NCI-H2196 treated with DMSO at 0.1 percent for 48 hours (cell line): ENCODE results near the gene MBNL2.

Experiments used
- DNase-seq: peaks from one replicate; lab custom pipeline; 2025; ENCODE audit not compliant: unreplicated experiment; lab: John Stamatoyannopoulos, UW

Gene MBNL2

DNA sequence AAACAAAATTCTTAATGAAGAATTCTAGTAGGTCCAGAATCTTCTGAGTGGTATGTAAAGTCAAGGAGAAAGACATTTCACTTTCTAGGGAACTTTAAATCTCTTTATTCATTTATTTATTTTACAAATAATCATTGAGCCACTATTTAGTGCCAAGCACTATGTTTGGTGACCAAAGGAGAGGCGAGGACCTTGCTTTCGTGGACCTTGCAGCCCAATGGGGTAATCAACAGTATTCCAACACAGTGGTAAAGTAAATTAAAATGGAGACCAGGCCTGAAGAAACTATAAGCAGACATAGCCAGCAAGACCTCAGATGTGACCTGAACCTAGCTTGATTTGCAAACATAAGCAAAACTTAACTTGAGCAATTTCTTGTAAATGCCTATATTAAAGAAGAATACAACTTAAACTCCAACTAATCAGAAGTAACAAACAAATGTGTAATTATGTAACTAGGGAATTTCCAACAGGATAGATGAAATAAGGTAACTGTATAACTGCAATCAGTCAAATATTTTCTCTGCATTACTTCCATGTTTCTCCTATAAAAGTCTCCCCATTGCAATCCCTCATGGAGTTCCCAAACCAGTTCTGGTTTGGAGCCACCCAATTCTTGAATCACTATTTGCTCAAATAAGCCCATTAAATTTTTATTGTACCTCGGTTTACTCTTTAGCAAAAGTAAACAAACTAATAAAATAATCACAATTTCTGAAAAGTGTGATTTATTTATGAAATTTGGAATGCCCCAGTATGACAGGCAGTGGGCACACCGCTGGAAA is 67.6 kb downstream of the MBNL2 start:
- no peak for DNase-seq

DNA sequence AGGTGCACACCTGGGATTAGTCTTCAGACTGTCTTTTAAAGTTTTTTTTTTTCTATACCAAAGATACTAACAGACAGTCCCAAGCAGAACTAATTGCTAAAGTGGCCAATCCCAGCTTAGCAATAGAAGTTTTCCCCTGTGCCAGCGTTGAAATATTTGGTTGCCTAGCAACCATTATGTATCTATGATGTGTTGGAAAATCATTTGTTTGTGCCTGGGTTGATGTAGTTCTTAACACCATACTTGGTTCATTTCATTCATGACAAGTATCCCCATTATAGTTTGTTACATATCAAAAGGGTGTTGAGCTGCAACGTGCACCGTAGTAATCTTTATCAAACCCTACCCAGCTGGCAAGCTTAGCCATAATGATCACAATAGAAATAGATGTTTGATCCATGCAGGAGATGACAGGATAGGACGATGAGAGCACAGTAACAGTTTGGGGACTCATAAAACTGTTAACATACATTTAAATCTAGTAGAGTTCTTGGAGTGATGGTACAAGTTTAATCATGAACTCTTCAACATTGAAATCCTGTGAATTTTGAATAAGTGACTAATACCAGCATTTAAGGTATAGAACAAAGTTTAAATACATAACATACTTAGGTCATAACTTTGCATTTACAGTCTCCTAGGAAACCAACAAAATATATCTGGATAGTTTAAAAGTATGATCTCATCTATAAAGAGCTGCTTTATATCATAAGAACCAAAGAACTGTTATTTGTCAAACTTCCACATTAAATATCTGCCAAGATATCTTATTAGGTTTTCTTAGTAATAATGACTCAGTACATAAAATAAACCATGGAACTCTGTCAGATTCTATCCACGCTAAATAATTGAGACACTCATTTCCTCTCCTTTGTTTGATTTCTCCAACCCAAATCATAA is 73.4 kb downstream of the MBNL2 start:
- no peak for DNase-seq

DNA sequence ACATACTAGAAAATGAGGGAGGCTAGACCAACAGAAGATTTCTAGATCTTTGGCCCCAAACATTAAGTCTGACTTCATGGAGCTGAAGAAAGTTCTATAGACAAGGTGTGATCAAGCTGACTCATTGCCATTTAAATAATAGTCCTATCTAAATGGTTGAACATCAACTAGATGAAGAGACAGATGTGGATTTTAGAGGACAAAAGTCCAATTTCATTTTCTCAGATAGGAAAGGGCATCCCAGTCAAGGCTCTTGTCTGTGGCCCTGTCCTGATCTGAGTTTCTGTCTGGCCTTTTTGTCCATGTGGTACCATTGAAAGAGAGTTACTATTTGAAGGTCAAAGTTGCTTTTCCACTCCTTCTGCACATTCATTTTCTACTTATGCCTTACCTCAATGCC is 74.6 kb downstream of the MBNL2 start:
- no peak for DNase-seq

DNA sequence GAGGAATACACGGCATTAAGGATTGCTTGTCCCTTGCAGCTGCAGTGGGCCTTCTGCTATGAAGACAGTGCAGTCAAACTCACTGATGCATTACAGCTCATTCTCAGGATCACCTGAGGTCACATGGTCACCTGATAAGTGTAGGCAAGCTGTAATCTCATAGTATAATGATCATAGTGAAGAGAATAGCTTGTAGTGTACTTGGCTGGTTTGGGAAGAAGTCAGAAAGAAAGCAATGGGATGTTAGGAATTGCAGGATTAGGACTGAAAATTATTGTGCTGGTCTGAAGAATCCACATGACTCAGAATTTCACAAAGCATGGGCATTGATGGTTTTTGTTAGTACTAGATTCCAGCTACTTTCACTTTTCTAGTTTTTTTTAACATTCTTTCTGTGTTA is 76.7 kb downstream of the MBNL2 start:
- DNase-seq = no peak

DNA sequence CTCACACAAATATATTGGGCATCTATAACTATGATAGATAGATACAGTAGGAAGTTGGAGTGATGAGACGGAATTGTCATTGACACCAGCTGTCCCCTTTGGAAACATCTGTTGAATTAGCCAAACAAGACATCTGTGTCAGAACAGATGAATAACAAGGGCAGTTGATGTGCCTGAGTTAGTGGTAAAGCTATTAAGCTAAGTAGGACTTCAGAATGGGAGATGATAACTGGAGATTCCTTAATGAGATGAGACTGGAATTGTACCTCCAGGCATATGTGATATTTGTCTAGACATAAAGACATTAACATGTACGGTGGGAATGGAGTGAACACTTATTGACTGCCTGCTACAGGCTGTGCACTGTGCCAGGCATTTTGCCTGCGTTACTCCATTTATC is 78.7 kb downstream of the MBNL2 start:
- no peak for DNase-seq

DNA sequence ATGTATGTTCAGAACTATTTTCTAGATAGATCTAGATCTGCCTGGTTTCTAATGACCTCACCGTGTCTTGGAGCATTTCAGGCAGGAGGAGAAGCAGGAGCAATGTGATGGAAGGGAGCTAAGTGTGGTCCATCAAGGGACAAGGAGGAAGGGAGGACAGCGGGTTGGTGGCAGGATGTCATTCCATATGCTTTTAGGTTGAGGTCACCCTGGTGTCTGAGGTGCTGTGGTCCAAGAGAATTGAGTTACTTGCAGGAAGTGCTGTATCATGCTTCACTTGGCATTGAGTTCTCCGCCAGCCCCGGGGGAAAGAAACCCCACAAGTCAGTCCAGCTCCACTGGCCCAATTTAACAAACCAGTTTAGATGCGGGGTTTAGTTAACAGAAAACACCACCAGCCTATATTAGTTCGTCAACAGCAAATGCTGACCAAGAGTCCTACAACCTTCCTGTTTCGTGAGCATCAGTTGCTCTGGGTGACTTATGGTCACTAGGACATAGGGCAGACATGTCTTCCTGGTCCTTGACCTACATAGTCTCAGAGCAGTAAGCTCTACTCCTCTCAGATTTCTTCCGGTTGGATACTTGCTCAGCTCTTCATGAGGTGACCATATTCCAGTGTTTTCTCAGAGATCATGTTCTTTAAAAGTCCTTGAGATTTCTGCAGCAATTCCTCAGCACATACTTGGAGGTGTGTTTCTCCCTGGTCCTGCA is 79.4 kb downstream of the MBNL2 start:
- no peak for DNase-seq

DNA sequence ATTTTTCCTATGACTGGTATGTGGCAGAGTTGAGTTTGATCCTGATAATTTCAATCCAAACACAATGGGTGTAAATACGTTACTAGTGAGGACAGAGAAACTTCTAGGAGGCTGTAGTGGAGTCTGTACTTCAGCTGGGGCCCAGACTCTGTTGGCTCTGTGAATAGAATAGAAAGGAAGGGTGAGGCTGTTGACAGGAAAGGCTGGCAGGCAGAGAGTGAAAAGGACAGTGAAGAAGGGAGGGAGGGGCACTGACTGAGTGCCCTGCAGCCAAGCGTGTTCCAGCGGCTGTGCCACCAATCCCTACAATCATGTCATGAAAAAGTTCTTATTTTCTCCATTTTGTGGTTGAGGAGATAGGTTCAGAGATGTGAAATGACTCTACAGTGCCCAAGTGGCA is 80.5 kb downstream of the MBNL2 start:
- DNase-seq = no peak

DNA sequence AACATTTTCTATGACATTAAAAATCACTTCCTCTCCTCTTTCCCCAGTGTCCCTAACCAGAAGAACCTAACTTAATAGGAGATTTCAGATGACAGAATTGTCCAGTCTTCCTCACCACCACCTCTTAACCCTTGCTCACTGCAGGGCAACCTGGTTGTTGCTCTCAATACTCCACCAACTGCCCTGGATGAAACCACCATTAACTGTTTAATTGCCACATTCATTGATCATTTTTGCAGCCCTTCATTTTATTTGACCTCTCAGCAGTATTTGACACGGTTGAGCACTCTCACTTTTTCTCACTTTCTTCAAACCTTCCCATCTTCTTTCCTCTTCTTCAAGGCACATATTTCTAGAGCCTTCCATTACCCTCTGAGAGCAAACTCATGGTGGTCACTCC is 84.0 kb downstream of the MBNL2 start:
- no peak for DNase-seq

DNA sequence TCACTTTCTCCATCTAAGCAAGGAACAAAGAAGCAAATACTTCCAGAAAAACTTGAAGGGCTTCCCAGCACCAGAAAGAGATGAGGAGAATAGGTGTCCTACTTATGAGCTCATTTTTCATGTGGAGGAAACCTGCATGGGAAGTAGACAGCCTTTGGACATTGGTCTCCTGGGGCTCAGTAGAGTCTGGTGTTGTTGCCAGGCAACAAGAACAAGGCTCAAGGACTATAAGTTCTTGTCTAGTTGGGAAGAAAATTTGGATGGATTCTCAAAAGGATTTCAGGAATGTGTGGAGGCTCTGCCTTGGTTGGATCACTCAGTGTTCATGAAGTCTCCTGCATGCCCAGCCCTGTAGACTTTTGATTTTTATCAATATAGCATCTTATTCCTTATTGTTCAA is 84.5 kb downstream of the MBNL2 start:
- no peak for DNase-seq

DNA sequence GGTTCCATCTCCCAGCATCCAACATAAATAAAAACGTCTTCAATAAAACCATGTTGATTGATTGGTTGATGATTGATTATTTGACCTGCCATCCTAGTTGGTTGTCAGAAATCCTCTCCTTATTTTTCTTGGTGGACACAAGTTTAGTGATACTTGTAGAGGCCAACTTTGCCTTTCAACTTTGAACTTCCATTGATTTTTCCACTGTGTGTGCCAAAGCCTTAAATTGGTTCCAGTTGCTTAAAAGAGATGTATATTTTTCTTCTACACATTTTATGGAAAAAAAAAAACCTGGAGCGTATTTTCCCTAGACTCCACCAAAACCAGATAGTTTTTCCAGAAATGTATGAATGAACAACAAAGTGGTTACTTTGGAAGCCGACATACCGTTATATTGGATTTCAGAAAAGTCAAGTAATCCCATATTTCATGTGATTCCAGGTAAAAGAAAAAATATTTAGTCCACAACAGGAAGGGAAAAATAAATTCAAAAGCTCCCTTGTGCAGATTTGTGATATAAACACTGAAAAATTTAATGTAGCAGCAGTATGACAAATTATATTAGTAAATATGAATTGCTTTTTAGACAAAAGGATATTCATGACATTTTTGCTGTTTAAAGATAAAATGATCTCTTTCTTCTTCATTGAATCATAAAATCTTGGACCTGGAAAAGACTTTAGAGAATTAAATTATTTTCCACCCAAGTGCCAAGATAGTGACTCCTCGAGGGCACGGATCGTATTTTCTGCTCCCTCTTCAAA is 85.2 kb downstream of the MBNL2 start:
- no peak for DNase-seq

DNA sequence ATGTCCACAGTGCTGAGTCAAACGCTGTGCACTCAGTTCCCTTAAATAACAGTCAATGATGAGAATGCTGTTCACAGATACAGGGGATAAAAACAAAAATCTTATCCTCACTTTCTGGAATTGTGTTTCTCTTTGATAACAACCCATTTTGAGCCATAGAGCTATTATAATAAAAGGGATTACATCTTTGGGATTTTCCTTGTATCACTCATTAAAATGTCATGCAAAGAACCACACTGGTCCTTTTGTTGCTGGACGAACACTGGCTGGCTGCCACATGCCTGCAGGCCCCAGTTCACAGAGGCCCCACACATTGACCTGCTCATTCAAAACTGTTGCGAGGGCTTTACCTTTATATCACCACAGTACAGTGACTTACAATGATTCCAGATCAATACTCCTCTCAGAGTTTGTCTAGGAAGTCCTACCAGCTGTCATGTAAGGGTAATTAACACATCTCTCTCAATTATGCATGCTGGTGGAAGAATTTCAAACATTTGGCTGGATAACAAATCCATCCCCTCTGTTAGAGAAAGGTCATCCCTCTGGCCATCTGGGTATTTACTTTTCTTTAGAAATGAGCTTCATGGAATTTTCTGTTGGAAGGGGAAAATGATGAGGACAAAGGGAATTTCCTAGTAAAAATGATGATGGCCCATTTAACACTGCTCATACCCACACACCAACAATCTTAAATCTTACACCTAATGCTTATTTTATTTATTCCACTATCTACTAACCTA is 85.9 kb downstream of the MBNL2 start:
- DNase-seq = no peak

DNA sequence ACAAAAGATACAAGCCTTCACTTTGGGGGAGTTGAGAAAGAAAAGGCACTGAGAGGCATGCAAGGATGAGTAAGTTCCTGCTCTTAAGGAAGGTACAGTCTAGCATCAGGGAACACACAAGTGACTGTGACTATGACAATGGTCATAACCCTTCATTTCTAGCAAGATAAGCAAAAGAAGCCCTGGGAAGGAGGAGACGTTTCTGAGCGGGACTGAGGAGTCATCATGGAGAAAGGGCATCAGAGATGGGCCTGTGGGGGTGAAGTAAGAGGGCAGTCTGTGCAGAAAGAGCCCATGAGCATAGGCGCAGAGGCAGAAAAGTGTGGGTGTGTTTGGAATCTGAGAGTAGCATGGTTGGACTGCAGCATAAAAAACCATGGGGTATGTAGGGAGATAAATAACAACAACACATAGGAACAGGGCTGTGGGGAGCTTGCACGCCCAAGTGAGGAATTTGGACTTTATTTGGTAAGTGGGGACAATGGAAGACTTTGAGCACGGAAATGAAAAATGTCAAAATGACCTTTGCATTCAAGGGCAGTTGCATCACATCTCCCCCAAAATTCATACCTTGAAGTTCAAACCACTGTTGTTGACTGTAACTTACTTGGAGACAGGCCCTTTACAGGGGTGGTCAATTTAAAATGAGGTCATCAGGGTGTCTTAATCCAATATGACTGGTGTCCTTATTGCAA is 86.7 kb downstream of the MBNL2 start:
- no peak for DNase-seq

DNA sequence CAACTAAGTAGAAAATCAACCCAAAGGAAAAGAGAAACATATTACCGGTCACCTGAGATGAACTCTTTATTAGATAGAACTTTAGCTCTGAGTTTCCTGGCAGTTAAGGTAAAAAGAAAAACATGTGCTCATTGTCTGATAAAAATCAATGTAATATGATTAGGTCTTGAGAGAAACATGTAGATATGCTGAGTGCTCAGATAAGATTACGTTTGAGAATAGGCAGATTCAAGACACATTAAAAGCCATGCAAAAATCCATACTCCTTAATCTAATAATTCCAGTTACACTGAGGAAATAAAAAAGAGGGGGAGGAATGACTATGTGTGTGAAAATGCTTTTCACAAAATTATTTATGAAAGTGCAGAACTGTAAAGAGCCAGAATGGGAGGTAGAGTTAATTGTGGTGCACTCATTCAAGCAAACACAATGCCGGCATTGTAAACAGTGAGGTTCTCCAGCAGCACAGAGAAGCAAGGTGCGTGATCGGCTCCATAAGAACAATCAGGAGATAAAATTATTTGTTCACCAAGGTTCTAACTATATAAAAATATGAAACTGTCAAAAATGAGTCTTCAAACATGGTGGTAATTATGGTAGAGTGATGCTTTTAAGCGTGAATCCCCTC is 88.8 kb downstream of the MBNL2 start:
- DNase-seq = no peak

DNA sequence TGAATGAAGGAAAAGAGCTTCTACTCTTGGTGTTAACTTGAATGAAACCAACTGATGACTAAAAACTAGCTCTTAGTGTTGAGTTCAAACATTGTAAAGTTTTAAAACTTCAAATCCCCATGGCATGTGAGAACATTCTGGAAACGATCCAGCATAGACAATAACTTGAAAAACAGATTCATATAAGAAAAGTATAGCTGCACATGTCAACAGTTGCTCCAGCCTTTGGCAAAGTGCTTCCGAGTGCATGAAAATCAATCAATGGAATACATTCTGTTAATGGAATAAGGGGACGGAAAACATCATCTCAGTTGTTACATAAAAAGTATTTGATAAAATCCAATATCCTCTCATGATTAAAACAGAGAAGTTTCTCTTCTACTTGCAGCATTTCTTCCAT is 89.8 kb downstream of the MBNL2 start:
- DNase-seq = no peak

DNA sequence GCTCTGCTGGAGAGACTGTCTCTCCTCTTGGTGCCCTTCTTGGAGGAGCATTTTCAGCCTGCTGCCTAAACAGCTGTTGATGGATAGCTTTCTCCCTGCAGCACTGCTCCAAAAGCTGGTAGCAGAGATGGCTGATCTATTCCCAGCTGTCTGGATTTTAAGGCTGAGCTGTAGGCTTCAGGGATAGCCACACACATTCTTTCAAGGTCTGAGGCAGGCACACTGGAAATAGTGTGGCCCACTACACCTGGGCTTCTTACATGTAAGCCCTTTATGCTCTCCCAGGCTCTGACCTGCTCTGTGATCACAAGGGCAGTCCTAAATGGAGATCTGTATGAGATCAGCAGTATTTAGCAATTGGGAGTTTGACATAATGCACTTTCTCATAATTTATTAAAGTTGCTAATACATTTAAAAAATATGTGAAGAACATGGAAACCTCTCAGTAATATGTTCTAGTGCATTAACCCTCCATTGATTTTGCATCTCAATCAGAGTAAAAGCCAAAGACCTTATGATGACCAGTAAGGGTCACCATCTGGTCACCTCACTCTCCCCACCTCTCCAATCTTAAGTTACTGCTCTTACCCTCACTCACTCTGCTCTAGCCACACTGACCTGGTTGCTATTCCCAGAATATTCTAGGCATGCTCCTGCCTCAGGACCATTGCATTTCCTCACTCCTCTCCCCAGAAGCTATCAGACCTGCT is 91.6 kb downstream of the MBNL2 start:
- no peak for DNase-seq

DNA sequence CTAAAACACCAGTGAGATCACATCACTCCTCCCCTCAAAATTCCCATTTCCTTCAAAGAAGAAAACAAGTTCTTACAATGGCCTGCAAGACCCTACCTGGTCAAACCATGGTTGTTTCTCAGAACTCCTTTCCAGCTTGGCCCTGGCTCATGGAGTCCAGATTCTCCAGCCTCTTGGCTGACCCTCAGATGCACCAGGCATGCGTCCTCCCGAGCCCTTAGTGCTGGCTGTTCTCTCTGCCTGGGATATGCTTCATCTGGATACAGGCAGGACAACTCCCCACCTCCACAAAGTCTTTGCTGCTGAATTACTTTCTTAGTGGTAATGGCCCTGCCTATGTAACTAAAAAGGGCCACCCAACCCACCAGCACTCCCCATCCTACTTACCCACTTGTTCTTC is 94.3 kb downstream of the MBNL2 start:
- DNase-seq = no peak

DNA sequence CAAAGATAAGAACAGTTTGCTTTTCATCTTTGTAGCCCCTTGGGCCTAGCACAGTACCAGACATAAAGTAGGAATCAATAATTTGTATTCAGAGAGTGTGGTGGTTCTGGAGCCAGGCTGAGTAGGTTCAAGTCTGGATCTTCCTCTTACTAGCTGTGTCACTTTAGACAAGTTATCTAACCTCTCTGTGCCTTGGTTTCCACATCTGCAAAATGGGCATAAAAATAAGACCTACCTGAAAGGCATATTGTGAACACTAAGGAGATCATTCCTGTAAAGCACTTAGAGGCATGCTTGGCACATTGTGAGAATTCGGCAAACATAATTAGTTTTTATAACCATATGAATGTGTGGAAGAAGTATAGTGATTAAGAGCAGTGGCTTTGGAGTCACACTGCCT is 95.8 kb downstream of the MBNL2 start:
- DNase-seq = no peak

DNA sequence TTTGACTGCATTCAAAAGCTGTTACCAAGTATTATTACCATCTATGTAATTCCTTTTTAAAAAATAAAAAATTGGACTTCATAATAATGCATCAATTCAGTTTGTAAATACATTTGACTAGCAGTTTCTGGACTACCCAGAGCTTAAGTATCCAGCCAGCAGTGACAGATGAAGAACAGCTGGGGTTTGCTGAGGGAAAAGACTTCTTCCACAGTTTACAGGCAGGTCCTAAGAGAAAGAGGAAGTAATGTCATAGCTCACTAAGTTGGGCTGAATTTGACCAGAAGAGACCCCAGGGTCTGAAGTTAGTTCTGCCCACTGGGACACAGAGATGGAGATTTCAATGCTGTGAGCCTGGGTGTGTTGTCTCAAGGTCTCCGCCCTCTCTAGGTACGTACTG is 96.4 kb downstream of the MBNL2 start:
- DNase-seq = no peak
